Measurements from ENCODE around the gene AHI1. TPM values are rescaled to one million over a fixed set of nuclear protein-coding genes. Genes with fewer than 3 reads are reported as not detected.

Gene AHI1
- total and polyA plus RNA-seq, 10 of the 15 experiments (the other 5 are each of a cell fraction or from before 2014, with no cell fraction given), result 3.2 to 9.5 (median 4.6) TPM

- TF ChIP-seq ZNF217 (IDR thresholded peaks at IDR 0.05) (no peak), HDGF (IDR thresholded peaks at IDR 0.05) (no peak), SPI1 (IDR thresholded peaks at IDR 0.05; ENCODE audit: borderline replicate concordance, insufficient read depth, low read depth, low read length) (no peak), IRF5 (IDR thresholded peaks at IDR 0.05; ENCODE audit: borderline replicate concordance) (no peak), NRF1 (conservative IDR thresholded peaks at IDR 0.05; ENCODE audit: low read depth, low read length) (no peak), ZSCAN29 (IDR thresholded peaks at IDR 0.05) (no peak), ZBTB40 (IDR thresholded peaks at IDR 0.05; ENCODE audit: borderline replicate concordance) (no peak), POLR2AphosphoS5 (IDR thresholded peaks at IDR 0.05; ENCODE audit: low read length) (no peak)
Observed at GRCh38 chr6:135298455-135298854, 199.1 kb downstream of the AHI1 start (continued).

- Histone ChIP-seq H3K4me3 (no peak overlapping the region), H3K27me3 (replicated peaks in 1 of 2; ENCODE audit: control insufficient read depth in 2 of 2, insufficient read depth in 2 of 2, low read length in 1 of 2) (no peaks in the 10 kb centered on the region), H3K27ac (ENCODE audit: control insufficient read depth, insufficient read depth) (no peak overlapping the region), H3K9ac (ENCODE audit: control insufficient read depth, insufficient read depth, low read length) (no peak overlapping the region), H4K20me1 (ENCODE audit: control insufficient read depth, insufficient read depth) (no peaks in the 10 kb centered on the region), H3K36me3 (ENCODE audit: control insufficient read depth in 2 of 2, insufficient read depth in 2 of 2, low read length in 1 of 2) (no peaks in the 10 kb centered on the region), H2AFZ (ENCODE audit: control insufficient read depth, low read depth, low read length) (no peak overlapping the region), H3K4me2 (ENCODE audit: control insufficient read depth, insufficient read depth) (no peak overlapping the region), H3K4me1 (ENCODE audit: control insufficient read depth, insufficient read depth, low read length) (no peaks in the 10 kb centered on the region), H3K9me3 (replicated peaks; ENCODE audit: control insufficient read depth, insufficient read depth, low read length) (no peaks in the 10 kb centered on the region; the same call in 2 of the 3 replicates), H3K79me2 (ENCODE audit: control insufficient read depth, insufficient read depth, low read length) (no peaks in the 10 kb centered on the region)
- ATAC-seq (no peak), FAIRE-seq (no peak), DNase-seq (ENCODE audit: low read depth, low spot score) (no peak)
- WGBS (ENCODE audit: insufficient coverage, insufficient replicate concordance, low lambda C conversion rate, missing lambda C conversion rate), result 82% methylated on average over 2 of the region's 2 CpGs
- CTCF ChIA-PET, result no interaction called here
- SMC1A ChIA-PET (ENCODE audit: uncharacterized antibody, unreplicated experiment), result no interaction called here
- no TSS peak for BruUV-seq (replicated peaks)
- POLR2A ChIA-PET, result no interaction called here
- intact Hi-C loops (cut with micrococcal nuclease; ENCODE audit: unreplicated experiment) (no loop called here), in situ Hi-C loops (cut with MboI) (no loop called here)
- RAD21 ChIA-PET (ENCODE audit: unreplicated experiment), result no interaction called here
- no peak for TF ChIP-seq CHD1 (IDR thresholded peaks at IDR 0.05; ENCODE audit: low read depth, low read length)
- TF ChIP-seq TCF12 (IDR thresholded peaks at IDR 0.05; ENCODE audit: low read depth, low read length), result no peak
- TF ChIP-seq POLR2AphosphoS2 (IDR thresholded peaks at IDR 0.05; ENCODE audit: low read depth, low read length), result no peak
- TF ChIP-seq MTA3 (IDR thresholded peaks at IDR 0.05; ENCODE audit: borderline replicate concordance, low read length), result no peak
- TF ChIP-seq HCFC1 (IDR thresholded peaks at IDR 0.05; ENCODE audit: low read length), result no peak
- no peak for TF ChIP-seq WRNIP1 (IDR thresholded peaks at IDR 0.05; ENCODE audit: borderline replicate concordance, low read depth, low read length)
- TF ChIP-seq TCF7 (IDR thresholded peaks at IDR 0.05; ENCODE audit: borderline replicate concordance), result no peak
- TF ChIP-seq EED (IDR thresholded peaks at IDR 0.05; ENCODE audit: low read depth), result no peak
- no peak for TF ChIP-seq EZH2 (IDR thresholded peaks at IDR 0.05; ENCODE audit: borderline replicate concordance, control insufficient read depth, low read depth, low read length)
- TF ChIP-seq RFX5 (IDR thresholded peaks at IDR 0.05; ENCODE audit: low read depth, low read length), result no peak
- no peak for TF ChIP-seq MEF2B (IDR thresholded peaks at IDR 0.05; ENCODE audit: partially characterized antibody, poor library complexity, severe bottlenecking)
Observed at GRCh38 chr6:135296715-135297114, 200.8 kb downstream of the AHI1 start.

All from GM12878 (cell line).